ENCODE data around the gene LSM4. TPM values are rescaled to one million over a fixed set of nuclear protein-coding genes. Genes with fewer than 3 reads are reported as not detected.

Gene LSM4
- total RNA-seq, 1 experiment from 2014 or later = 115 TPM

DNA sequence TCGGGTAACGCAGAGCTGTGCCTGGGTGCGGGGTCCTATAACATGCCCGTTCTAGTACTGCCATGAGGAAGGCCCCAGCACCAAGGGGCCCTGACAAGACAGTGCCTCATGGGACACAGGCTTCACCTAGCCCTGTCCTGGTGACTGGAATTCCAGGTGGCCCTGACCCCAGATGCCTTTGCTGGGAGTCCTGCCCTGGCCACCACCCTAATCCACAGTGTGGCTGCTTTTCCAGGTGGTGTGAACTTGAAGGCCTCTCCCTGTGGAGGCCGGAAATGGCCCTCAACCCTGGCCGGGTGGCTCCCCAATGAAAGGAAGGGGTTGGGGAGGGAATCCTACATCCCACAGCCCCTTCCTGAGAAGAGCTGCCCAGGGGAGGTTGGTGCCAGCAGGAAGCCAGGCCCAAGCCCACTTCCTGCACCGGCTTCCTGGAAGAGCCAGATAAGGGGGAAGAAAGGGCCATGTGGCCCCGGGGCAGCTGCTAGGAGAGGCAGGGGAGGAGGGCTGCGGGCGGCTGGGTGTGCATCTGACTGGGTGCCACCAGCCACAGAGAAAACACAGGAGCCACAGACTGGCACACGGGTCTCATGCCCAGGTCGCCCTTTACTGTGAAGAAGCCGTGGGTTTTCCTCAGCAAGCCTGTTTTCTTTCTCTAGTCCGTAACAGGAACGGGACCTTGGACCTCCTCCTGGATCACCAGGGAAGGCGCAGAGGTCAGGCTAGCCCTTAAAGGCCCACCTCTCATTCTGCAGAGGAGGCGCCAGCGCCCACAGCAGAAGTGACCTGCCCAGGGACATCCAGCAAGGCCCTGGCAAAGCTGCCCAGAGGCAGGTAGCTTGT lies 4.7 kb downstream of the LSM4 start:
- no peak for DNase-seq
- Mint-ChIP-seq H3K4me3 (ENCODE audit: low read depth, unreplicated experiment) (no peak overlapping the region), H3K27me3 (ENCODE audit: unreplicated experiment) (no peaks in the 10 kb centered on the region), H3K4me1 (ENCODE audit: low read depth, unreplicated experiment) (peaks cover 22% of the 10 kb centered on the region), H3K36me3 (ENCODE audit: insufficient read depth, unreplicated experiment) (peaks cover 16% of the 10 kb centered on the region), H3K9me3 (ENCODE audit: low read depth, unreplicated experiment) (no peaks in the 10 kb centered on the region), H3K27ac (ENCODE audit: unreplicated experiment) (no peak overlapping the region)
- TF ChIP-seq, protein P1, sequence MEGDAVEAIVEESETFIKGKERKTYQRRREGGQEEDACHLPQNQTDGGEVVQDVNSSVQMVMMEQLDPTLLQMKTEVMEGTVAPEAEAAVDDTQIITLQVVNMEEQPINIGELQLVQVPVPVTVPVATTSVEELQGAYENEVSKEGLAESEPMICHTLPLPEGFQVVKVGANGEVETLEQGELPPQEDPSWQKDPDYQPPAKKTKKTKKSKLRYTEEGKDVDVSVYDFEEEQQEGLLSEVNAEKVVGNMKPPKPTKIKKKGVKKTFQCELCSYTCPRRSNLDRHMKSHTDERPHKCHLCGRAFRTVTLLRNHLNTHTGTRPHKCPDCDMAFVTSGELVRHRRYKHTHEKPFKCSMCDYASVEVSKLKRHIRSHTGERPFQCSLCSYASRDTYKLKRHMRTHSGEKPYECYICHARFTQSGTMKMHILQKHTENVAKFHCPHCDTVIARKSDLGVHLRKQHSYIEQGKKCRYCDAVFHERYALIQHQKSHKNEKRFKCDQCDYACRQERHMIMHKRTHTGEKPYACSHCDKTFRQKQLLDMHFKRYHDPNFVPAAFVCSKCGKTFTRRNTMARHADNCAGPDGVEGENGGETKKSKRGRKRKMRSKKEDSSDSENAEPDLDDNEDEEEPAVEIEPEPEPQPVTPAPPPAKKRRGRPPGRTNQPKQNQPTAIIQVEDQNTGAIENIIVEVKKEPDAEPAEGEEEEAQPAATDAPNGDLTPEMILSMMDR (IDR thresholded peaks at IDR 0.05; ENCODE audit: unreplicated experiment) = no peak
- no TSS peak for BruUV-seq (replicated peaks)
- CTCF ChIA-PET = interaction anchor here (0.6 kb wide), 1 partner anchor 376 kb away, joined by 3 read pairs; no protein-coding TSS in a partner anchor
- intact Hi-C loops (cut with micrococcal nuclease; ENCODE audit: unreplicated experiment) = no loop called here

DNA sequence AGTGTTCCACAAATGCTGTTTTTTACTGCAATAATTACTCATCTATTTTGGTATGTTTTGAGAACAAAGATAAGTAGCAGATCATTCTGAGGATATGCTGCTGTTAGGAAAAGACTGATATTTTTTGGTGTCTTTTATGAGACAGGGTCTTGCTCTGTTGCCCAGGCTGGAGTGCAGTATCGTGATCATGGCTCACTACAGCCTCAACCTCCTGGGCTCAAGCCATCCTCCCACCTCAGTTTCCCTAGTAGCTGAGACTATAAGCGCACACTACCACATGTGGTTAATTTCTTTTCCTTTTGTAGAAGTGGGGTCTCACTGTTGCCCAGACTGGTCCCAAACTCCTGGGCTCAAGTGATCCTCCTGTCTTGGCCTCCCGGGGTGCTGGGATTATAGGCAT lies 9.5 kb downstream of the LSM4 start:
- Mint-ChIP-seq H3K36me3 (ENCODE audit: insufficient read depth, unreplicated experiment) (peaks cover 19% of the 10 kb centered on the region), H3K27ac (ENCODE audit: unreplicated experiment) (no peak overlapping the region), H3K4me1 (ENCODE audit: low read depth, unreplicated experiment) (no peaks in the 10 kb centered on the region), H3K27me3 (ENCODE audit: unreplicated experiment) (no peaks in the 10 kb centered on the region), H3K4me3 (ENCODE audit: low read depth, unreplicated experiment) (no peak overlapping the region), H3K9me3 (ENCODE audit: low read depth, unreplicated experiment) (no peaks in the 10 kb centered on the region)
- TF ChIP-seq, protein P1 (IDR thresholded peaks at IDR 0.05; ENCODE audit: unreplicated experiment) = no peak
- BruUV-seq (replicated peaks) = no TSS peak
- intact Hi-C loops (cut with micrococcal nuclease; ENCODE audit: unreplicated experiment) = no loop called here
- CTCF ChIA-PET = no interaction called here
- DNase-seq = no peak

DNA sequence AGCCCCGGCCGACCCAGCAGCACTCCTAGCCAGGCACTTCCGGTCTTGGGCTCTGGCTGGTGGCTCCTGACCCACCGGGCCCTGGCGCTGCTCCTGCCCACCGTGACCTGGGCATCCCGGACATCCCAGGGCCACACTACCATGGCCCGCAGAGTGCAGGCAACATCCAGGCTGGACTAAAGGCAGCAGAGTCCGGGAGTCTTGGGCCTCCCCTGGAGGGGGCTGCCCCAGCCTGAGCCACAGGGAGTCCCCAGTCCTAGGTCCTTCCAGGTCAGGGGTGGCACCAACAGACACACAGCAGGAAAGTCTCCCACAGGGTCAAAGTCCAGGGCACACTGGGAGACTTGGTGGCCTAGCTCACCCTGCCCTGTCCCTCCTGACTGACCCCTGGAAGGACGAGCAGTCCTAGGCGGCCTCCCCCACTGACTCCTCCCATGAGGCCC lies 10.8 kb downstream of the LSM4 start:
- Mint-ChIP-seq H3K27ac (ENCODE audit: unreplicated experiment) (no peak overlapping the region), H3K4me1 (ENCODE audit: low read depth, unreplicated experiment) (no peaks in the 10 kb centered on the region), H3K27me3 (ENCODE audit: unreplicated experiment) (no peaks in the 10 kb centered on the region), H3K4me3 (ENCODE audit: low read depth, unreplicated experiment) (no peak overlapping the region), H3K36me3 (ENCODE audit: insufficient read depth, unreplicated experiment) (peaks cover 19% of the 10 kb centered on the region), H3K9me3 (ENCODE audit: low read depth, unreplicated experiment) (no peaks in the 10 kb centered on the region)
- TF ChIP-seq, protein P1 (IDR thresholded peaks at IDR 0.05; ENCODE audit: unreplicated experiment) = no peak
- CTCF ChIA-PET = no interaction called here
- intact Hi-C loops (cut with micrococcal nuclease; ENCODE audit: unreplicated experiment) = no loop called here
- DNase-seq = no peak
- BruUV-seq (replicated peaks) = no TSS peak

DNA sequence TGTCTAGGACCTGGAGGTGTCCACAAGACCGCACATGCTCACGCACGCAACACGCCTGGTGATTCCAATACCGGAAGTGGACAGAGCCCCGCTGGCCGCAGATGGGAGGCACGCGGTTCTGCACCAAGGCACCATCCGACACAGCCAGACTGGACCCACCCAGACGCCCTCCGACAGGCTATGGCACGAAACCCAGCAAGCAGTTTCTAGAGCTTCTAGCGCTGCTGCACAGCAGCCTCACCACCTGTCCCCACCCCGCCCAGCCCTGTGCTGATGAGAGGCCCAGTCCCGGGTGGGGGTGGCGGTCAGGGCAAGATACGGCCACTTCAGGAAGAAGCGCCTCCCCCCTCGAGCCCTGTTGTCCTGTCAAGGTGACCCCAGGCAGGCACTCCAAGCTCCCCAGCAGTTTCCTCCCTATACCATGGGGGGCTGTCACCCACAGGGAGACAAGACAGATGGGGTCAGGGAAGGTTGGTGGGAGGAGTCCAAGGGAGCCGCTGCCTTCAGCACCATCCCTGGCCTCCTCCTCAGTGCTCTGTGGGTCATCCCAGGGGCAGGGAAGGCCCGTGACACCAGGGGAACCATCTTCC lies 11.3 kb downstream of the LSM4 start:
- peaks cover 19% of the 10 kb centered on the region for H3K36me3 Mint-ChIP-seq (ENCODE audit: insufficient read depth, unreplicated experiment)
- H3K27me3 Mint-ChIP-seq (ENCODE audit: unreplicated experiment) = no peaks in the 10 kb centered on the region
- TF ChIP-seq, protein P1 (IDR thresholded peaks at IDR 0.05; ENCODE audit: unreplicated experiment) = no peak
- no peaks in the 10 kb centered on the region for H3K9me3 Mint-ChIP-seq (ENCODE audit: low read depth, unreplicated experiment)
- intact Hi-C loops (cut with micrococcal nuclease; ENCODE audit: unreplicated experiment) = no loop called here
- H3K27ac Mint-ChIP-seq (ENCODE audit: unreplicated experiment) = no peak overlapping the region
- BruUV-seq (replicated peaks) = no TSS peak
- no peak for DNase-seq
- CTCF ChIA-PET = no interaction called here
- no peak overlapping the region for H3K4me3 Mint-ChIP-seq (ENCODE audit: low read depth, unreplicated experiment)
- H3K4me1 Mint-ChIP-seq (ENCODE audit: low read depth, unreplicated experiment) = no peaks in the 10 kb centered on the region
